ENCODE data around the gene GCSAM.

Gene GCSAM, protein sequence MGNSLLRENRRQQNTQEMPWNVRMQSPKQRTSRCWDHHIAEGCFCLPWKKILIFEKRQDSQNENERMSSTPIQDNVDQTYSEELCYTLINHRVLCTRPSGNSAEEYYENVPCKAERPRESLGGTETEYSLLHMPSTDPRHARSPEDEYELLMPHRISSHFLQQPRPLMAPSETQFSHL

GRCh38 chr3:112132975-112133448 lies at the start of gene GCSAM:
GCSAM (minus strand) TSS chr3:112133248; CDS start chr3:112133120, 128 bp downstream.
- no peak for DNase-seq (ENCODE audit: low read depth)

DNA sequence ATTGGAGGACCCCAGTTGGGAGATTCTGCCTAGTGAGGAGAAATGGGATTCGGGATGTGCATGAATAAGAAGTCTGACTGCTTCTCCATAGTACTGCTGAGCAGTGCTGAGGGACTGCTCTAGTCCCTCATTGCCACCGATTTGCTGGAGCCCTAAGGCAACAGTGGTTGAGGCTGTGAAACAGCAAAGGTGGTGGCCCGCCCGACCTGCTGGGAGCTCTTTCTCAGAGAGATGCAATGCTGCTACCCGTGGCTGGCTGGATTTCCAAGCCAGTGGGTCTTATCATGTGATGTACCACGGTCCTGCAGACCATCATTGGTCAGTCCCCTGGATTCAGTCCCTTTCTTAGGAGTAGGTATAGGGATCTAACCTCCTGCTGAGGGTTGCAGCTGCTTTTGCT lies 42.6 kb upstream of the GCSAM start:
- no peak for DNase-seq (ENCODE audit: low read depth)

DNA sequence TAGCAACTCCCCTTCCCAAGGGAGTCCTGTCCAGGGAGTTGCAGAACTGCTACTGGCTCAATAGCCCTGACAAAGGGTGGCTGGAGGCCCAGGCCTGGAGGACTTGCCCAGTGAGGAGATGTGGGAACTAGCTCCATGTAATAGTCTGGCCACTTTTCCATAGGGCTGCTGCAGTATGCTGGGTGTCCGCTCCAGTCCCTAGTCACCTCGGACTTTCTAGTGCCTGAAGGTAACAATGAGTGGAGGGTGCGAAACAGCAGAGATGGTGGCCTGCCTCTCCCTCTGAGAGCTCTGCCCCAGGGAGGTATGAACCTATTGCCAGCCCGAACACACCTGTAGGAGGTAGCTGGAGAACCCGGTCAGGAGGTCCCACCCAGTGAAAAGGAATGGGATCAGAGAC lies 42.0 kb upstream of the GCSAM start:
- DNase-seq (ENCODE audit: low read depth), result no peak

DNA sequence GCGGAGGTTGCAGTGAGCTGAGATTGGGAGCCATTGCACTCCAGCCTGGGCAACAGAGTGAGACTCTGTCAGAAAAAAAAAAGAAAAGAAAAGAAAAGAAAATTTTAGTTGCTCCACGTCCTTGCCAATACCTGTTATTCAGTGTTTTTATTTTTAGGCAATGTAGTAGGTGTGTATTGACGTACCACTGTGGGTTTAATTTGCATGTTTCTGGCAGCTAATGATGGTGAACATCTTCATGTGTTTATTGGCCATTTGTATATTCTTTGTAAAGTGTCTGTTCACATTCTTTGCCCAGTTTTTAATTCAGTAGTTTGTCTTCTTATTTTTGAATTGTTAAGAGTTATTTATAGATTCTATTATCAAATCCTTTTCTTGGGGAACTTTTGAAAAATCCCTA lies 38.1 kb upstream of the GCSAM start:
- DNase-seq (ENCODE audit: low read depth), result no peak

- DNase-seq (ENCODE audit: low read depth), result no peak
These were observed 37.0 kb upstream of the GCSAM start for GRCh38 chr3:112170046-112170445.

DNA sequence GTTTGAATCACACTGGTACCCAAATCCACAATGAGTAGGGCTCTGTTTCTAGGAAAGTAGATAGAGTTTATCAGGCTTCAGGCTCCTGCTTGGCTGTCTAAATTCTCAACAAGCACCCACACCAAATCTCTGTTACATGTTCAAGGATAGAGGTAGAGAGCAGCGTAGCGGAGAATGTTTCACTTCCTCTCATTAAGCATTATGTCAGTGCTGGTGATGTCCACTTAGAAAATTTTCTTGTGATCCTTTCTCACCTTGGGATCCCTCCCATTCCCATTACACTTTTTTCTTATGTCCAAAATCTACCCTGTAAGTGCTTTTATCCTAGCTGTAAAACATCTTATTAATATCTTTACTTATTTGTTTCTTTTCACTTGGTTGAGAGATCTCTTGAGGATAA lies 34.7 kb upstream of the GCSAM start:
- no peak for DNase-seq (ENCODE audit: low read depth)

DNA sequence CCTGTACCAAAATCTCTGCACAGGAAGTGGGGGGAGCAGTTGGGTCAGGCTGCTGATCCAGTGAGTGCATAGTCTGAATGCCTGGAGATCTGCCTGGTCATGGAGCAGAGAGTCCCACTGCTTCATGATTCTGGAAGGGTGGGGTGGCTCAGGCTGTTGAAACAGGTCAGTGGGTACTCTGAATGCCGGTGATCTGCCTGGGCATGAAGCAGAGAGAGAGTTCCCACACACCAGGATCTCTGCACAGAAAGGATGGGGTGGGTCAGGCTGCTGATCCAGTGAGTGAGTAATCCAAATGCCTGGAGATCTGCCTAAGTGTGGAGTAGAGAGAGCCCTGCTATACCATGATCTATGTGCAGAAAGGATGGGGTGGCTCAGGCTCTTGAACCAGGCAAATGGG lies 16.1 kb upstream of the GCSAM start:
- no peak for DNase-seq (ENCODE audit: low read depth)

GRCh38 chr3:112143689-112144088 lies 10.6 kb upstream of the GCSAM start:
- no peak for DNase-seq (ENCODE audit: low read depth)

DNA sequence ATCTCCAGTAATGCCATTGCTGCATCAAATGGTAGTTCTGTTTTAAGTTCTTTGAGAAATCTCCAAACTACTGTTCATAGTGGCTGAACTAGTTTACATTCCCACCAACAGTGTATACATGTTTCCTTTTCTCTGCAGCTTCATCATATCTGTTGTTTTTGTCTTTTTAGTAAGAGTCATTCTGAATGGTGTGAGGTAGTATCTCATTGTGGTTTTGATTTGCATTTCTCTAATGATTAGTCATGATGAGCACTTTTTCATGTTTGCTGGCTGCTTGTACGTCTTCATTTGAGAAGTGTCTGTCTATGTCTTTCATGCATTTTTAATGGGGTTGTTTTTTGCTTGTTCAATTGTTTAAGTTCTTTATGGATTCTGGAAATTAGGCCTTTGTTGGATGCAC lies 10.2 kb upstream of the GCSAM start:
- no peak for DNase-seq (ENCODE audit: low read depth)

GRCh38 chr3:112141293-112141692 lies 8.2 kb upstream of the GCSAM start:
- no peak for DNase-seq (ENCODE audit: low read depth)

DNA sequence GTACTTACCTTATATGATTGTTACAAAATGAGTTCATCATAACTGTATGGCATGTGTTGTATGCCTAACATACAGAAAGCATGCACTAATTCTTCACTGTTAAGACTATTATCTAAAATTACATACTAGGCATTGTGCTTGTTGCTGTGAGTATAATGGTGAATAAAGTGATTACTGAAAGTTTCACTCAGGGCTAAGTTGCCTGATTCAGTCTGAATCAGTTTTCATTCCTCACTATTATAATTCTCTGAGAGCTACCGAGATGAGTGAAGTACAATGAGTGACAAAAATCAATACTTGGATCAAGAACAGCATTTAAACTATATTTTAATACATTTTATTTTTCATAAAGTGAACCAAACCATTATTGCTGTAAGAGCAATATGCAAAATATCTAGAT lies 7.5 kb upstream of the GCSAM start:
- no peak for DNase-seq (ENCODE audit: low read depth)

GRCh38 chr3:112138219-112138969 lies 5.3 kb upstream of the GCSAM start:
- DNase-seq (ENCODE audit: low read depth), result no peak

- DNase-seq (ENCODE audit: low read depth), result no peak
These were observed 4.7 kb upstream of the GCSAM start for GRCh38 chr3:112137781-112138180.

DNA sequence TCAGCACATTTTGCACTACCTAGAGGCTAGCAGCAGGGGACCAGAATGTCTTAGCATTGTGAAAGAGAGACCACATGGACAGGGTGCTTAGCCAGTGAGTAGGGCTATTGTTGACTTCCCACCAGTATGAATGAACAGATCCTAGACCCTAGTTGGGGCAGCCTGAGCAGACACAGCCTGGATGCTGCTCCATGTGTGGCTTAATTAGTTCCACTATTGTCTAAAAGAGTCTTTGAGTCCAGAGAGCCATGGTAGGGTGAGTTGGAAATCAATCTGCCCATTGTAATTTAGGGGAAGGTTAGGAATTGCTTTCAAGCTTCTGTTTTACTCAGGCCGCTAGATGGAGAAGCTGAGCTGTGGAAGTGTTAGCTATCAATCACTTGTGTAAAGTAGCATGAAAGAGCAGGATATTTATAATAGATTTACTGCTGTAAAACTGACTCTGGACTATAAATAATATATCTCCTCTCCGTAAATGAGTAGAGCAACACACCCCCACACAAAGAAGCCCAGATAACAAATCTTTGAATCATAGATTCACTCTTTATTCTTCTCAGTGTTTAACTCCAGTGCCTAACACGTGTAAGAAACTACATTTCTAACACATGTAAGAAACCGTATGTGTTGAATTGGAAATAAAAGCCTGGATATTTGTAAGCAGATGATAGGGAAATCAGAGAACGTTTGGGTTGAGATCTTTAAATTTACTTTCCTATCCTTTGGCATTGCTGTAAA lies 4.1 kb upstream of the GCSAM start:
- no peak for DNase-seq (ENCODE audit: low read depth)

- DNase-seq (ENCODE audit: low read depth), result no peak
These were observed 3.0 kb upstream of the GCSAM start for GRCh38 chr3:112136046-112136445.

DNA sequence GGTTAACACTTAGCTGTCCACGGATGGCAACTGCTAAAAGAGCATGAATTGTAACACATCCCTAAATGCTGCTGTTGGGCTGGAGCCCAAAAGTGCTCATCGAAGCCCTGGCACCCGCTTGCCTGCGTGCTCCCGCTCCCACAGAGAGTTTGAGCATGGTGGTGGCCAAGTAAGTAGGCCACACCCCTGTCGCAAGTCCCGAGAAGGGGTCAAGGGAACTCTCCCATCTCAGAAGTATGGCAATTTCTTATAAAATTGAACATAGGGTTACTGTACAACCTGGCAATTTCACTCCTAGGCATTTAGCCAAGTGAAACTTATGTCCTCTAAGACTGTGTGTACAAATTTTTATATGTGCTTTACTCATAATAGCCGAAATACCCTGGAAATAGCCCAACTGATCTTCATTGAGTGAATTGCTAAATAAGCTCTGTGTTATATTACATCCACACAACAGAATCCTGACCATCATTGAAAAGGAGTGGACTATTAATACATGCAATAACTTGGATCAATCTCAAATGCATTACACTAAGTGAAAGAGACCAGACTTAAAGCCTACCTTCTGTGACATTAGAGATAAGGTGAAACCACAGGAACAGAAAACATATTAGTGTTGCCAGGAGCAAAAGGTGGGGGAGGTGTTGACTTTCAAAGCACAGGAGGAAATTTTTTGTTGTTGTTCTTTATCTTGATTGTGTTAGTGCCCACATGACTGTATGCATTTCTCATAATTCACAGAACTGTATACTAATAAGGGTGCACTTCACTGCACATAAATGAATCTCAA lies 1.5 kb upstream of the GCSAM start:
- DNase-seq (ENCODE audit: low read depth), result no peak

- no peak for DNase-seq (ENCODE audit: low read depth)
These were observed 732 bp upstream of the GCSAM start for GRCh38 chr3:112133626-112134334.

GRCh38 chr3:112132554-112132953 lies 494 bp downstream of the GCSAM start:
- no peak for DNase-seq (ENCODE audit: low read depth)

GRCh38 chr3:112132088-112132487 lies 960 bp downstream of the GCSAM start:
- DNase-seq (ENCODE audit: low read depth), result no peak

DNA sequence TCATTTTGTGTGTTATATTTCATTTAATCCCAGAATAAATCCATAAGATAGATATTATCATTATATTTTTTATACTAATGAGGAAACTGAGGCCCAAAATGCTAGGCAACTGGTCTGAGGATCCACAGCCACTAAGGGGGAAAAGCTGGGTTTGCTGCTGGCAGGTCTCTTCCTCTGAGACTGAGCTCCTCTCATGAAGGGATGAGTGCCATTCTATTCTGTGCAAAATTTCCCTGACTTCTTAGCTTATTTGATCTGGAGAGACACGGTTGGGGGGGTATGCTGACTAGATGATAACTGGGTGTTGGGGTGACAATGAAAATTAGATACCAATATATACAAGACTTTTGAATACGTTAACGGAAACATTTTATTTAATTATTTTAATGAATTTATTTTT lies 1.9 kb downstream of the GCSAM start:
- DNase-seq (ENCODE audit: low read depth), result no peak

GRCh38 chr3:112130638-112130993 lies 2.4 kb downstream of the GCSAM start:
- no peak for DNase-seq (ENCODE audit: low read depth)

Data from stimulated activated CD8-positive, alpha-beta memory T cell treated with anti-CD3 and anti-CD28 coated beads, Interleukin-7, amount 100 ng/mL, for 24 hours (primary cell).